GM19372 (cell line): ENCODE measurements around the gene DCTPP1.

ENCODE experiments used
- ATAC-seq: cut with Tn5 transposase; IDR thresholded peaks from one replicate; pipeline ENCODE4 v1.9.1; 2021; ENCODE audit warnings: mild to moderate bottlenecking, low read depth, moderate library complexity; ENCODE audit not compliant: unreplicated experiment

The DCTPP1 gene

DNA sequence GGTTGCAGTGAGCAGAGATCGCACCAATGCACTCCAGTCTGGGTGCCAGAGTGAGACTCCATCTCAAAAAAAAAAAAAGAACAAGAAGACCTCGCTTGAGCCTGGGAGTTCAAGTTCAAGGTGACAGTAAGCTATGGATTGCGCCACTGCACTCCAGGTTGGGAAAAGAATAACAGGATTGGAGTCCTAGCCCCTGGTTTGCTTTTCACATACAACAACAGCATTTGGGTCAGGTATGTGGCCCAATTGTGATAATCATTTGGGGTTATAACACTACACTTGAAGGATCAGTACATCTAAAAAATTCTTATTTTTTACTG lies 19.2 kb upstream of the DCTPP1 start:
- no peak for ATAC-seq

DNA sequence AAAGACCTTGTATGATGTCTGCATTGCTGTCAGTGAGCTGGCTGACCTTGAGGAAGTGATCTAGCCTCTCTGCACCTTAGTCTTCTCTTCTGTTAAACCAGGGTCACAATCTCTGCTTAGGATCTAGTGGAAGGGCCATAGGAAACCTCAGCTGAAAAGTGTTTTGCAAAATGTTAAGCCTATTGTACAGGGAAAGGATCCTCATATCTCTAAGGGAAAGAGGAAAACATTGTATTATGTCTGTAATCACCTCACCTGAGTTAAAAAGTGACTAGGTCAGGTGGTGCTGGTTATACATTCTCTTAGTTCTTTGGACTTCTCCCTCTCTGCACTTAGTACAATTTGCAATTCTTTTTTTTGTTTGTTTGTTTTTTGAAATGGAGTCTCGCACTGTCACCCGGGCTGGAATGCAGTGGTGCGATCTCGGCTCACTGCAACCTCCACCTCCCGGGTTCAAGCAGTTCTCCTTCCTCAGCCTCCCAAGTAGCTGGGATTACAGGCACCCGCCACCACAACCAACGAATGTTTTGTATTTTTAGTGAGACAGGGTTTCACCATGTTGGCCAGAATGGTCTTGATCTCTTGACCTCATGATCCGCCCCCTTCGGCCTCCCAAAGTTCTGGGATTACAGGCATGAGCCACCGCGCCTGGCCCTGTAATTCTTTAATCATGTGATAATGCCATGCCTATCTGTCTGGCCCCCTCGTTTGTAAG lies 17.8 kb upstream of the DCTPP1 start:
- ATAC-seq = no peak

DNA sequence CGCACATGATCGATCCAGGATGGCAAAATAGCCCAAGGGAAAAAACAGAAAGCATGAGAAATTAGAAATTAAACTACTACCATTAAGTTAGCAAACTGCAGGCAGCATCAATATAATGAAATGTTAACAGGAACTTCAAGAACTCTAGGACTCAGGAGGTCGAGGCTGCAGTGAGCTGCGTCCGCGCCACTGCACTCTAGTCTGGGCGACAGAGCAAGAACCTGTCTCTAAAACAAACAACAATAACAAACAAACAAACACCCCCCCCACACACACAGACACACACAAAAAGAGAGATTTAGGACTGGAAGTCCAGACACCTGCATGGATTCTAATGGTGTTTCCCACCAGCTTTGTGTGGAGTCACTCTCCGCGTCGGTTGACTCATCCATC lies 16.4 kb upstream of the DCTPP1 start:
- ATAC-seq = no peak

DNA sequence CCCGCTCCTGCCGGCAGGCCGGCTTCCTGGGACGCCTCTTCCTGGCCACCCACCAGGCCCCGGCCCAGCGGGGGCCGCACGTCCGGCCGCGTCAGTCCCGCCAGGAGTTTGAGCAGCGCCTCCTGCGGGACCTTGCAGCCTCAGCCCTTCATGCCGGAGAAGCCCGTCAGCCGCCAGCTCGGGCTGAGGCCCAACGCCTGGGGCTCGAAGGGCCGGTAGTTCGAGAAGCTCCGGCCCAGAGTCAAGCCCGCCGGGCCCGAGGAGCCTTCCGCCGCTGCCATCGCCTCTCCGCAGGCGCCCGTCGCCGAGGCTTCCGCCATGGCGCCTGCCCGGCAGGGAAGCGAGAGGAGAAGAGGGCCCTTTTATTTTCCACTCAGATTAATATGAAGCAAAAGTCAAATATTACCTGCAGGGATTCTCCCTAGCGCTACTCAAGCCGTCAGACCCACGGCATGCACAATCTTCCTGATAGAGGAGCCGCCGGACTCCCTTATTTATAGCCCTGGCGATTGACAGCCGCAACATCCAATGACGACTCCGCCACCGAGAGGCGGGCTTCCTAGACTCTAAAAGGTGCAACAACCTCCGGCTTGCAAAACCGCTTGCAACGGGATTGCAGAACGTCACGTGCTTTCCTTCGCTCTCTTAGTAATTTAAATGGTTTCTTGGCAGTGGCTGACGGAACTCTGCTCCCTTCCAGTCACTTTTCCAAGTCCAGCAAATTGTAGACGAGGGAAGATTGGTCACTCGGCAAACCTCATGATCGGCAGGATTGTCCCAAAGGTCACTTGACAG lies 15.8 kb upstream of the DCTPP1 start, which contains the start of gene SEPHS2:
Gene SEPHS2 (minus strand): TSS at position 467 of the 795 bp plus-strand sequence. CDS start 147 bp downstream, at position 320.
- ATAC-seq = peak; percentile 55

DNA sequence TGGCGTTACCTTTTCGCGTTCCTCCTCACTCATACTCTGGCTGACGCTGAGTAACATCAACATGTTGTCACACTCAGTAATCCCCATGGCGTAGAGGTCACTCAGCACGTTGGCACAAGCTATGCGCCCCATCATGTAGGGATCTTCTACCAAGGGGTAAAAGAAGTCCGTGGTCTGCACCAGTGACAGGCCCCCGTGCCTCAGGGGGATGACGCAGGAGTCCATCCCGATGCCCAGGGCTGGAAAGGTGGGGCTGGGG lies 15.2 kb upstream of the DCTPP1 start:
- no peak for ATAC-seq

DNA sequence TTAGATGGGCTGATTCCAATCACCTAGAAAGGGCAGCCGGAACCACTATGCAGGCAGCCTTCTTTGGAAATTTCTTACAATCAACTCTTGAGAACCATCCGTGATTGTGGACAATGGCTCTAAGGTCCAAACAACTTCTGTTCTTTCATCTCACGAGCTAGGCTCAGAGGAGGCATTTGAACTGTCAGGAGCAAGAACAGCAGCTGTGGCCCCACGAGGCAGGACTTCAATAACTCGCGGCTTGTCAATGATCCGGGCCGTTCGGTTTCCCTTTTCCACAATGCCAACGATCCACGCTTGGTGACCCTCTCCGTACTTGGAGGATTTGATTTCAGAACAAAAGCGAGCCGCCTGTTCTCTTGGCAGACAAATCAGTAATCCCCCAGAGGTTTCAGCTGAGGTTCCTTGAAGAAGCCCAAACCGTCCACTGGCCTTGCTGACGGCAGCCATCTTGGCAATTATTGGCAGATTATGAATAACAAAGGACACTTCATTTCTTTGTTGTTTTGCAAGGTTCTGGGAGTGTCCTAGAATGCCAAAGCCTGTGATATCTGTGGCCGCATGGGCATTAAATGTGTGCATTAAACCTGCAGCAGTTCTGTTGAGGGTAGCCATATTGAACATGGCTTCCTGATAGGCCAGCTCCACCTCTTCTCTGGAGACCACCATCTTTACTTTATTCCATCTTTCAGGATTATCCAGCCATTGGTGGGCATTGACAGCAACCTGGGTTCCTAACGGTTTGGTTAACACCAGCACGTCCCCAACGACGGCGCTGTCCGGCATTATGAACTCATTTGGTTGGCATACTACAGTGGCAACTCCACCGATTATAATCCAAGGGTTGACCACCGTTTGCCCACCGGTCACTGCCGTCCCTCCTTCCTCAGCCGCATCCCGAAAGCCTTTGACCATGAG lies 14.7 kb upstream of the DCTPP1 start:
- ATAC-seq = no peak

DNA sequence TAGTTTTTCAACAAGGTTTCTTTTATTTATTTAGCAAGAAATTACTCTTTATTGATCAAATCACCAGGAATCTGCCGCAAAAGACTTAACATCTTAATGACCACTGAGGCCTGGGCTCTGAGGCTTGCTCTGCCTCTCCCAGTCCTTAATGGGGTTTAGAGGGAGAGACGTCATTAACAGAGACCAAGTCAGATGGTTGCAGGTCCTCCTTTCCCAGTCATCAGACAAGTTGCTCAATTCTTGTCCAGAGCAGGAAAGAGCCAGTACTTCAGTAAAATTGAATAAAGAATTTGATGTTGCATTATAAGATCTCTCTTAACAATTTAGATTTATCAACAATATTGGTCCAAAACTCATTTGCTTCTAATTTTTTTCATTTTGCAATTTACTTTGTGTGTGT lies 13.8 kb upstream of the DCTPP1 start:
- ATAC-seq = no peak

DNA sequence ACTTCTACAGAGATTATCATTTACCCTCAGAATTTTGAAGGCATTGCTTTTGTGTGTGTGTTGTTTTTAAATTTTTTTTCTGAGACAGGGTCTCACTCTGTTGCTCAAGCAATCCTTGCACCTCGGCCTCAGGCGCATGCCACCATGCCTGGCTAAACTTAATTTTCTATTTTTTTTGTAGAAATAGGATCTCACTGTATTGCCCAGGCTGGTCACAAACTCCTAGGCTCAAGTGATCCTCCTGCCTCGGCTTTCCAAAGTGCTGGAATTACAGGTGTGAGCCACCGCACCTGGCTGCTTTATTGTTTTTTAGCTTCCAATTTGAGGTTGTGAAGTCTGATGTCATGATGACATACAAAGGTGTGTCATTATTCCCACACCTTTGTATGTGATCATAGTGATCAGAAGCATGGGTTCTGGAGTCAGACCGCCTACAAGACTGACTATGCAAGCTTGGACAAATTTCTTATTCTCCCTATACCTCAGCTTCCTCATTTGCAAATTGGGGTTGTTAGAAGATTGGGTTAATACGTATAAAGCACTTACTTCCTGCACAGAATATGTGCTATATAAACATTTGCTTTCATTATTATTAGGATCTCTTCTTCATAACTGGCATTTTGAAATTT lies 10.0 kb upstream of the DCTPP1 start:
- ATAC-seq = no peak

DNA sequence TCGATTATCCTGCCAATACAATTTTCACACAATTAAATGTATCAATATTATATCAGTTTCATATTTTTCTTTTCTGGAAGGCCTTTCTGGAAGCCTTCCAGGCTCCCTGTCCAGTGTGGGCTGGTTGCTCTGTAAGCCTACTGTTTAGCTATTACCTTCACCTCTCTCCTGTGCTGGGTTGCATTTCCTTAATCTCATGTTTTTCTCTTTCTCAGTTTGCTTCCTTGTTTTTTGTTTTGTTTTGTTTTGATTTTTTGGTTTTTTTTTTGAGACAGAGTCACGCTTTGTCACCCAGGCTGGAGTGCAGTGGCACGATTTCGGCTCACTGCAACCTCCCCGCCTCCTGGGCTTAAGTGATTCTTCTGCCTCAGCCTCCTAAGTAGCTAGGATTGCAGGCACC lies 9.0 kb upstream of the DCTPP1 start:
- ATAC-seq = no peak

DNA sequence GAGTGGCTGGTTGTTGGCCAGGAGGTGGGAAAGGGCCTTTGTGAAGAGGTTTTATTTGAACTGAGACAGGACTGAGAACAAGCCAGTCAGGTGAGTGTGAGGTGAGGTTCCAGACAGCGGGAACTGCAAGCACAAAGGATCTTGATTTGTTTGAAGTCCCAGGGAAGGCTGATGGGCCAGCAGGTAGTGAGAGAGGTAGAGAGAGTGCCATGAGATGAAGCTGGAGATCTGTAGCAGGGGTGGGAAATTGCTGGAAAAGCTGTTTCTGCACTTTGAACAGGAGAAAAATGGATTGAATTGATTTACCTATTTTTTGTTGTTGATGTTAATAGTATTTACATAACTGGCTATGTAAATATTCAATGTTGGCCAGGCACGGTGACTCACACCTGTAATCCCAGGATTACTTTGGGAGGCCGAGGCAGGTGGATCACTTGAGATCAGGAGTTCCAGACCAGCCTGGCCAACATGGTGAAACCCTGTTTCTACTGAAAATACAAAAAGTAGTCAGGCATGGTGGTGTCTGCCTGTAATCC lies 7.7 kb upstream of the DCTPP1 start:
- ATAC-seq = no peak

DNA sequence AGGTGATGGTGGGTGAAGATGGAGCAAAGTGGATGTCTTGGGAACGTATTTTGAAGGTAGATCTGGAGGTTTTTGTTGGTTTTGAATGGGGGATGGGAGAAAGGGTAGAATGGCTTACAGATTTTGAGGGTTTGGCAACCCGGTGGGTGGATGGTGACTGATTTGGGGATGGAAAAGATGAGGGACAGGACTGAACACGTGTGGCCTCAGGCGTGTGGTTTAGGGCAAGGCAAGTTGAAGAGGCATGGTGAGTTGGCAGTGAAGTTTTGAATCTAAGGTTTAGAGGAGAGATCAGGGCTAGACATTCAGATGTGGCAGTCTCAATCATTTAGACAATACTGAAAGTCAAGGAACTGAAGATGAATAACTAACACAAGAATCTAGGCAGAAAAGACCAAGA lies 5.0 kb upstream of the DCTPP1 start:
- ATAC-seq = no peak

DNA sequence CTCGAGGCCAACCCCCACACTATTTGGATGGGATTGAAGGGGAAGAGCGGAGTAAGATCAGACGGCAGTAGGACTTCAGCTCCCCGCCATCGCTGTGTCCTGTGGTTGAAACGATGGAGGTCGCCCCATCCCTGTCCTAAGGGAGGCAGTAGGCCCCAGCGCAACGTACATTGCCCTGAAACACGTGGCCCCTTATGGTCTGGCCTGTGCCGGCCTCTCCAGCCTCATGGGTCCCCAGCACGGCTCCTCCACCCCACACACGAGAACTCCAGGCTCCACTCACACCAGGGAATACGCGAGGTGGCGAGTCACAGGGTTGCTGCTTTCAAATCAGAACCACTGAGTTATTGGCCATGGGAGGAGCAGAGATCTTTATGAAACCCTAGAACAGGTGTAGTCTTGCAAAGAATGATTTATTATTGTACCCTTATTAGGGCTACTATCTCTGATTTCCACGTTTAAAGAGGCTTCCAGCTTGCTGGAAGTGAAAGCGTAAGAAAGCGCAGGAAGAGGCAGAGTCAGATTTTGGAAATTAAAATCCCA lies 669 bp upstream of the DCTPP1 start:
- ATAC-seq = peak; percentile 6

DNA sequence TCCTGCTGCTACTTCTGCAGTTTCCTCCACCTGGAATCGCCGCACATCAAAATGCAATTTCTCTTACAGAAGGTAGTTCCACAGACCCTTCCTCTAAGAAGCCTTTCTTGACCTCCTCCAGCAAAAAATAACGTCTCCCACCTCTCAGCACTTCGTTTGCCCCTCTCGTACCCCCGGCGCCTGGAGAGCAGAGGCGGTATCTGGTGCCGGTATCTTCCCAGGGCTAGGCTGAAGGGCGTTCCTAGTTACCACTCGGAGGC lies 482 bp downstream of the DCTPP1 start:
- no peak for ATAC-seq

DNA sequence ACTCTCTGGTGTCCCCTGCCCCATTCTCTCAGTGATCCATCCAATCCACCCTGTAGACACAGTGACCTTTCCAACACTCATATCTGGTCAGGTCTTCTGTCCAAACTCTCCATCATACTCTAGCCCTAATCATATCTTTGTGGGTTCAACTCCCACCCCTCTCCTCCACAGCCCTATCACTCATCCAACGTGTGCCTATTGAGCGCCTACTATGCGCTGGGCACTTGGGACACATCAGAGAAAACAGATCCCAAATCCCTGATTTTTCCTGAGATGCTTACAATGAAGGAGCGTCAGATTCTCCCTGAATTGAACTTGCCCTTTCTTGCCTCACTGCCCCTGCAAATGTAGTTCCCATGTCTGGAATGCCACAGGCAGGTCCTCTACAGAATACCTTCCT lies 1.8 kb downstream of the DCTPP1 start:
- no peak for ATAC-seq

DNA sequence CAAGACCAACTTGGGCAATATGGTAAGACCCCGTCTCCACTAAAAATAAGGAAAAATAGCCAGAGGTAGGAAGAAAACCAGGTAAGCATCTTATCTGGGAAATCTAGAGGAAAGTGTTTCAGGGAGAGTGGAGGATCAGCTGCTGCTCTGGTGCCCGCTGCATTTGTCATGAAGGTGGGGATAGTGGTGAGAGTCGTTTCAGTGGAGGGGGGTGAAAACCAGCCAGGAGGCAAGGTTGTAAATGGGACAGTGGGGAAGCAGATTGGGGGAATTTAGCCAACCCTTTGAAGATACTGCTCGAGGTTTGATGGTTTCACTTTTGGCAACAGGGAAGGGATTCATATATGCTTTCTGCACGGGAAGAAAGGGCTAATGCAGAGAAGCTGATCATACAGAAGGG lies 8.8 kb downstream of the DCTPP1 start:
- no peak for ATAC-seq

DNA sequence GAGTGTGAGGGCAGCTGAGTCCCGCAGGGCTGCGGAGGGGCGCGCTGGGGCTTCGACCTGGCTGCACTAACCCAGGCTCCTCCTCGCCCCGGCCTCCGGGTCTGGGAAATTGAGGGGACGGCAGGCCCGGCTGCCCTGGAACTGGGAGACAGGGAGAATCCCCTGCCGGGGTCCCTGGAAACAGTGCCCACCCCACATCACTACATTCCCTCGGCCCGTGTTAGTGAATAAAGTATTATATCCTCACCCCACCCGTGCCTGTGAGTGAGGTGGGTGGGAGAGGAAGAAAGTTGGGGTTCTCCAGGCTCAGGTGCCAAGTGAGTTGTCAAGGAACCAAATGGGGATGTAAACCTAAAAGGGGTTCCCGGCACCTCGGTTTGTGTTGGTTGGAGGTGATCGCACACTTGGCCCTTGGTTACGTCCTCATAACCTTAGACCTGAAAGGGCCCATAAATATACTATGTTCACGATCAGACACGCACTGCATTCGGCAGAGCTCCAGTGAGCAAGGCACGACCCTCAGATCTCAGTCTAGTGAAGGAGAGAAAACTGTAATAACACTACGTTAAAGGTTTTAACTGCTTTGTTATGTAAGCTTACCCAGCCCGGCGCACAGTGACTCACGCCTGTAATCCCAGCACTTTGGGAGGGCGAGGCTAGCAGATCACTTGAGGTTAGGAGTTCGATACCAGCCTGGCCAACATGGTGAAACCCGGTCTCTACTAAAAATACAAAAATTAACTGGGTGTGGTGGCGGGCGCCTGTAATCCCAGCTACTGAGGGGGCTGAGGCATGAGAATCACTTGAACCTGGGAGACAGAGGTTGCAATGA lies 11.3 kb downstream of the DCTPP1 start:
- no peak for ATAC-seq

DNA sequence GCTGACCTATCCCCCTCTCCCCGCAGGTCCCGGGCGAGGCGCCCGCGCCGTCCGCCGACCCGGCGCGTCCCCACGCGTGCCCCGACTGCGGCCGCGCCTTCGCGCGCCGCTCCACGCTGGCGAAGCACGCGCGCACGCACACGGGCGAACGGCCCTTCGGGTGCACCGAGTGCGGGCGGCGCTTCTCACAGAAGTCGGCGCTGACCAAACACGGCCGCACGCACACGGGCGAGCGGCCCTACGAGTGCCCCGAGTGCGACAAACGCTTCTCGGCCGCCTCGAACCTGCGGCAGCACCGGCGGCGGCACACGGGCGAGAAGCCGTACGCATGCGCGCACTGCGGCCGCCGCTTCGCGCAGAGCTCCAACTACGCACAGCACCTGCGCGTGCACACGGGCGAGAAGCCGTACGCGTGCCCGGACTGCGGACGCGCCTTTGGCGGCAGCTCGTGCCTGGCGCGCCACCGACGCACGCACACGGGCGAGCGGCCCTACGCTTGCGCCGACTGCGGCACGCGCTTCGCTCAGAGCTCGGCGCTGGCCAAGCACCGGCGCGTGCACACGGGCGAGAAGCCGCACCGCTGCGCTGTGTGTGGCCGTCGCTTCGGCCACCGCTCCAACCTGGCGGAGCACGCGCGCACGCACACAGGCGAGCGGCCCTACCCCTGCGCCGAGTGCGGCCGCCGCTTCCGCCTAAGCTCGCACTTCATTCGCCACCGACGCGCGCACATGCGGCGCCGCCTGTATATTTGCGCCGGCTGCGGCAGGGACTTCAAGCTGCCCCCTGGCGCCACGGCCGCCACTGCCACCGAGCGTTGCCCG lies 12.1 kb downstream of the DCTPP1 start:
- ATAC-seq = peak; percentile 86

DNA sequence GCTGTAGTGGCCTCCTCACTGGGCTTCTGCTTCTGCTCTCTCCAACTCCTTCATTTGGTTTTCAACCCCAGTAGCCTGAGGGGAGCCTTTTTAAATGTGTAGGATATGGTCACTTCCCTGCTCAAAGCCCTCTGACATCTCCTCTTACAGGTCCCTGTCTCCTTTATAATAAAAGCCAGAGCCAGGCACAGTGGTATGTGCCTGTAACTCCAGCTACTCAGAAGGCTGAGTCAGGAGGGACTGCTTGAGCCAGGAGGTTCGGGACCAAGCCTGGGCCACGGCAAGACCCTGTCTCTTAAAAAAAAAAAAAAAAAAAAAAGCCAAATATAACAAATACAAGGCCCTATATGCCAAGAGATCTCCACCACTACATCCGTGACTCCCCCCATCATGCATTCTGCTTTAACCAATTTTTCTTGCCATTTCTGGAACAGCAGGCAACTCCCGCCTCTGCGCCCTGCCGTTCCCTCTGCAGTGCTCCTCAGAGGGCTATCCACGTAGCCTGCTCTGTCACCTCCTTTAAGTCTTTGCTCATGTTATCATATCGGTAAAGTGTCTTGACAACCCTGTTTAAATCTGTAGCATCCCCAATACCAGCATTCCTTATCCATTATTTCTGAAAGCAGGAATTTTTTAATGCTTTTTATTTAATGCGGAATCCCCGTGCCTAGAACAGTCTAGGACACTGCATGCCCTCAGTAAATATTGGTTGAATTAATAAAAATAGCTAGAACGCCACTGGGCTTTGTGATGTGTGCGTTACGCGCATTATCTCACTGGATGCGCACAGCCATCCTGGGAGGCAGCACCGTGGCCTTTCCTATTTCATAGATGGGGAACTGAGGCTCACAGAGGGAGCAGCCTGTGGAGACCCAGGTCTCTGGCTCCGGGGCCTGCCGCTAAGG lies 13.0 kb downstream of the DCTPP1 start:
- no peak for ATAC-seq
